BLaER1 treated with 17β-estradiol and CSF1 and Interleukin-3, amounts not matched to agents 10 nM and 100 nM (cell line): Measurements from ENCODE around the gene DDB1.

Source experiments
- H3K27ac ChIP-seq, 11 experiments: shearing (Covaris generic); formaldehyde crosslinking; 2 replicates each; pipeline ENCODE4 v1.8.1; 2022
- H3K27me3 ChIP-seq, 11 experiments: shearing (Covaris generic); formaldehyde crosslinking; 2 replicates each; pipeline ENCODE4 v1.8.1; 2022
- H3K36me3 ChIP-seq, 11 experiments: shearing (Covaris generic); formaldehyde crosslinking; 2 replicates each; pipeline ENCODE4 v1.8.1; 2022
- H3K4me1 ChIP-seq, 10 experiments: shearing (Covaris generic); formaldehyde crosslinking; 2 replicates each; pipeline ENCODE4 v1.8.1; 2022
- H3K4me2 ChIP-seq, 11 experiments: shearing (Covaris generic); formaldehyde crosslinking; 2 replicates each; pipeline ENCODE4 v1.8.1; 2022
- H3K4me3 ChIP-seq, 10 experiments: shearing (Covaris generic); formaldehyde crosslinking; 2 replicates each; pipeline ENCODE4 v1.8.1; 2022
- H3K9ac ChIP-seq, 11 experiments: shearing (Covaris generic); formaldehyde crosslinking; 2 replicates each; pipeline ENCODE4 v1.8.1; 2022
- H3K9me3 ChIP-seq, 11 experiments: shearing (Covaris generic); formaldehyde crosslinking; replicated peaks in 1 of 11; 2 replicates each; pipeline ENCODE4 v1.8.1; 2022
- H4K20me1 ChIP-seq, 11 experiments: shearing (Covaris generic); formaldehyde crosslinking; 2 replicates each; pipeline ENCODE4 v1.8.1; 2022
- Cebpa-rat ChIP-seq, 11 experiments: shearing (Covaris generic); IDR thresholded peaks; 2 replicates each; pipeline ENCODE4 v1.8.1; 2022

Gene DDB1

GRCh38 chr11:61293867-61294716, 38.8 kb downstream of the DDB1 start:
- Histone ChIP-seq H3K9ac (peak overlapping the region; percentile 89 to 98 (median 91)), H3K36me3 (peaks cover 2 to 51% (median 37%) of the 10 kb centered on the region in 11 experiments), H3K27me3 (no peaks in the 10 kb centered on the region), H3K4me3 (peak overlapping the region; percentile 65 to 90 (median 80)), H3K9me3 (no peaks in the 10 kb centered on the region), H4K20me1 (peaks cover 0 to 61% (median 40%) of the 10 kb centered on the region in 11 experiments; a peak in 17 of 22 replicates), H3K4me1 (peaks cover 62 to 80% (median 71%) of the 10 kb centered on the region in 10 experiments), H3K4me2 (peak overlapping the region; percentile 86 to 99 (median 95)), H3K27ac (peak overlapping the region; percentile 77 to 97 (median 93))
- TF ChIP-seq Cebpa-rat (IDR thresholded peaks at IDR 0.05) = no peak

- Histone ChIP-seq H3K4me1 (peaks cover 58 to 79% (median 70%) of the 10 kb centered on the region in 10 experiments), H3K27ac (peak overlapping the region in 3 of 11 experiments; percentile 12 to 27 (median 26); a peak in 3 of 22 replicates), H3K9me3 (no peaks in the 10 kb centered on the region), H3K4me3 (peak overlapping the region in 1 of 10 experiments; percentile 82; a peak in 1 of 20 replicates), H3K4me2 (peak overlapping the region; percentile 86 to 99 (median 95)), H3K27me3 (no peaks in the 10 kb centered on the region), H3K9ac (peak overlapping the region in 6 of 11 experiments; percentile 33 to 98 (median 92); a peak in 6 of 22 replicates), H3K36me3 (peaks cover 0 to 56% (median 43%) of the 10 kb centered on the region in 11 experiments; a peak in 19 of 22 replicates), H4K20me1 (peaks cover 0 to 63% (median 24%) of the 10 kb centered on the region in 11 experiments; a peak in 16 of 22 replicates)
- TF ChIP-seq Cebpa-rat (IDR thresholded peaks at IDR 0.05) = no peak
Measured at GRCh38 chr11:61292356-61292755, 40.5 kb downstream of the DDB1 start.

GRCh38 chr11:61290905-61291690, 41.8 kb downstream of the DDB1 start:
- Histone ChIP-seq H3K27ac (no peak overlapping the region), H3K4me2 (peak overlapping the region in 3 of 11 experiments; percentile 87 to 98 (median 98); a peak in 2 of 22 replicates), H4K20me1 (peaks cover 0 to 68% (median 23%) of the 10 kb centered on the region in 11 experiments; a peak in 16 of 22 replicates), H3K4me3 (no peak overlapping the region), H3K9ac (no peak overlapping the region), H3K4me1 (peaks cover 50 to 73% (median 62%) of the 10 kb centered on the region in 10 experiments), H3K9me3 (no peaks in the 10 kb centered on the region), H3K27me3 (no peaks in the 10 kb centered on the region), H3K36me3 (peaks cover 2 to 64% (median 47%) of the 10 kb centered on the region in 11 experiments; a peak in 21 of 22 replicates)
- no peak for TF ChIP-seq Cebpa-rat (IDR thresholded peaks at IDR 0.05)

- Histone ChIP-seq H3K27me3 (no peaks in the 10 kb centered on the region), H3K4me1 (peaks cover 23 to 50% (median 37%) of the 10 kb centered on the region in 10 experiments), H3K4me2 (peak overlapping the region; percentile 36 to 83 (median 72)), H3K9me3 (no peaks in the 10 kb centered on the region), H3K36me3 (peaks cover 17 to 99% (median 83%) of the 10 kb centered on the region in 11 experiments), H4K20me1 (peaks cover 0 to 64% (median 24%) of the 10 kb centered on the region in 11 experiments; a peak in 16 of 22 replicates), H3K9ac (peak overlapping the region in 9 of 11 experiments; percentile 27 to 67 (median 54); a peak in 15 of 22 replicates), H3K27ac (peak overlapping the region in 9 of 11 experiments; percentile 18 to 73 (median 56); a peak in 16 of 22 replicates), H3K4me3 (0 out of 20 replicates have a peak overlapping the region, but pooled peaks of 1 of the 10 experiments have one; percentile 23)
- TF ChIP-seq Cebpa-rat (IDR thresholded peaks at IDR 0.05) = no peak
Measured at GRCh38 chr11:61287338-61287977, 45.4 kb downstream of the DDB1 start.

- no peak overlapping the region for H3K27ac ChIP-seq
- no peaks in the 10 kb centered on the region for H3K27me3 ChIP-seq
- peaks cover 15 to 32% (median 24%) of the 10 kb centered on the region in 10 experiments for H3K4me1 ChIP-seq
- peaks cover 41 to 99% (median 88%) of the 10 kb centered on the region in 11 experiments for H3K36me3 ChIP-seq
- H4K20me1 ChIP-seq = peaks cover 0 to 48% (median 15%) of the 10 kb centered on the region in 11 experiments; a peak in 12 of 22 replicates
- TF ChIP-seq Cebpa-rat (IDR thresholded peaks at IDR 0.05) = no peak
- no peak overlapping the region for H3K4me3 ChIP-seq
- no peak overlapping the region for H3K4me2 ChIP-seq
- H3K9me3 ChIP-seq = no peaks in the 10 kb centered on the region
- no peak overlapping the region for H3K9ac ChIP-seq
Measured at GRCh38 chr11:61283613-61284012, 49.3 kb downstream of the DDB1 start.

- no peaks in the 10 kb centered on the region for H3K9me3 ChIP-seq
- peaks cover 41 to 97% (median 94%) of the 10 kb centered on the region in 11 experiments for H3K36me3 ChIP-seq
- no peak overlapping the region for H3K9ac ChIP-seq
- H3K4me3 ChIP-seq = no peak overlapping the region
- H4K20me1 ChIP-seq = peaks cover 0 to 30% (median 12%) of the 10 kb centered on the region in 11 experiments; a peak in 9 of 22 replicates
- H3K27ac ChIP-seq = no peak overlapping the region
- no peak for TF ChIP-seq Cebpa-rat (IDR thresholded peaks at IDR 0.05)
- H3K4me2 ChIP-seq = no peak overlapping the region
- H3K27me3 ChIP-seq = no peaks in the 10 kb centered on the region
- H3K4me1 ChIP-seq = peaks cover 8 to 30% (median 22%) of the 10 kb centered on the region in 10 experiments; a peak in 18 of 20 replicates
Measured at GRCh38 chr11:61281581-61282250, 51.2 kb downstream of the DDB1 start.

- TF ChIP-seq Cebpa-rat (IDR thresholded peaks at IDR 0.05) = no peak
- H3K9ac ChIP-seq = no peak overlapping the region
- no peak overlapping the region for H3K4me2 ChIP-seq
- H3K36me3 ChIP-seq = peaks cover 38 to 95% (median 94%) of the 10 kb centered on the region in 11 experiments
- no peaks in the 10 kb centered on the region for H3K27me3 ChIP-seq
- H3K4me3 ChIP-seq = no peak overlapping the region
- peaks cover 8 to 36% (median 28%) of the 10 kb centered on the region in 10 experiments; a peak in 18 of 20 replicates for H3K4me1 ChIP-seq
- peaks cover 0 to 30% (median 12%) of the 10 kb centered on the region in 11 experiments; a peak in 9 of 22 replicates for H4K20me1 ChIP-seq
- H3K27ac ChIP-seq = no peak overlapping the region
- no peaks in the 10 kb centered on the region for H3K9me3 ChIP-seq
Measured at GRCh38 chr11:61280883-61281580, 51.9 kb downstream of the DDB1 start.
